ENCODE data around the gene PSG1.
"Not testable (repeated sequence)": the region's sequence is repeated elsewhere in the genome, so short reads cannot be mapped to it uniquely, and the experiment has no call there.

DNA sequence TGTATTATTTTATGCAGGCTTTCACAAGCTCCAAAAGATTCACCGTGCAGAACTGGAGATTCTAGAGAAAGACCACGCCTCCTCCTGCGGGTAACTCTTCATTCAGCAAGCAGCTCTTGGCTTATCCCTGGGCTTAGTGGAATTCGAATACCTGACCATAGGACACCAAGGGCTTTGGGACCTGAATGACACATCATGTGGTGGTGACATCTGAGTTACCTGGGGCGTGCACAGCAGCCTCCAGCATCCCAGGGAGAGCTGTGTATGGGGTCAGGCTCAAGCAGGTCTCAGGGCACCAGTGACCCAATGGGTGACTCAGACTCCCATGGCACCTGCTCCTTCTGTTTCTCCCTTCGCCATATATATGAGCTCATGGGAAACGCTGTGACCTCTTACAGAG is 10.9 kb upstream of the PSG1 start:
- TF ChIP-seq, protein P1, sequence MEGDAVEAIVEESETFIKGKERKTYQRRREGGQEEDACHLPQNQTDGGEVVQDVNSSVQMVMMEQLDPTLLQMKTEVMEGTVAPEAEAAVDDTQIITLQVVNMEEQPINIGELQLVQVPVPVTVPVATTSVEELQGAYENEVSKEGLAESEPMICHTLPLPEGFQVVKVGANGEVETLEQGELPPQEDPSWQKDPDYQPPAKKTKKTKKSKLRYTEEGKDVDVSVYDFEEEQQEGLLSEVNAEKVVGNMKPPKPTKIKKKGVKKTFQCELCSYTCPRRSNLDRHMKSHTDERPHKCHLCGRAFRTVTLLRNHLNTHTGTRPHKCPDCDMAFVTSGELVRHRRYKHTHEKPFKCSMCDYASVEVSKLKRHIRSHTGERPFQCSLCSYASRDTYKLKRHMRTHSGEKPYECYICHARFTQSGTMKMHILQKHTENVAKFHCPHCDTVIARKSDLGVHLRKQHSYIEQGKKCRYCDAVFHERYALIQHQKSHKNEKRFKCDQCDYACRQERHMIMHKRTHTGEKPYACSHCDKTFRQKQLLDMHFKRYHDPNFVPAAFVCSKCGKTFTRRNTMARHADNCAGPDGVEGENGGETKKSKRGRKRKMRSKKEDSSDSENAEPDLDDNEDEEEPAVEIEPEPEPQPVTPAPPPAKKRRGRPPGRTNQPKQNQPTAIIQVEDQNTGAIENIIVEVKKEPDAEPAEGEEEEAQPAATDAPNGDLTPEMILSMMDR (conservative IDR thresholded peaks at IDR 0.05), result not testable (repeated sequence)
- not testable (repeated sequence) for TF ChIP-seq EZH2 (IDR thresholded peaks at IDR 0.05; ENCODE audit: low read depth)

Data from PC-9 (cell line).